Activated CD8-positive, alpha-beta T cell treated with anti-CD3 and anti-CD28 coated beads, Interleukin-2, amount 10 ng/mL, durations not matched to agents 7 days and 5 days (primary cell): ENCODE measurements around the gene EIF5A. TPM values are rescaled to one million over a fixed set of nuclear protein-coding genes. Genes with fewer than 3 reads are reported as not detected.

Experiments
- ATAC-seq: fragments of 150-1000 bp; cut with Tn5 transposase; one replicate; pipeline ENCODE4 v1.10.0; 2021; ENCODE audit warnings: moderate library complexity
- CTCF ChIA-PET: fragments of 350-600 bp; sonication (Branson Sonifier 250); formaldehyde crosslinking; loops from one replicate; lab custom pipeline; 2021; ENCODE audit warnings: antibody characterized with exemption; lab: Charles Lee
- POLR2A ChIA-PET: fragments of 350-600 bp; sonication (Branson Sonifier 250); formaldehyde crosslinking; loops from one replicate; lab custom pipeline; 2021; ENCODE audit warnings: antibody characterized with exemption; lab: Charles Lee
- DNase-seq: peaks from one replicate; pipeline ENCODE4 v3.0.0-alpha.2; 2020
- H3K27ac Mint-ChIP-seq: one replicate; pipeline ENCODE4 v1.8.0; 2021; ENCODE audit warnings: mild to moderate bottlenecking, mixed read lengths
- H3K27me3 Mint-ChIP-seq: one replicate; pipeline ENCODE4 v1.8.0; 2021; ENCODE audit warnings: low read depth, mixed read lengths
- H3K36me3 Mint-ChIP-seq: one replicate; pipeline ENCODE4 v1.8.0; 2021; ENCODE audit warnings: low read depth, mixed read lengths
- H3K4me1 Mint-ChIP-seq: one replicate; pipeline ENCODE4 v1.8.0; 2021; ENCODE audit warnings: low read depth, mixed read lengths
- H3K4me3 Mint-ChIP-seq: one replicate; pipeline ENCODE4 v1.8.0; 2021; ENCODE audit warnings: mild to moderate bottlenecking, mixed read lengths
- H3K9me3 Mint-ChIP-seq: one replicate; pipeline ENCODE4 v1.8.0; 2022; ENCODE audit warnings: mixed read lengths; ENCODE audit not compliant: insufficient read depth
- total RNA-seq, 2 experiments: library from RNA; stranded (reverse); gene quantifications; one replicate each; pipeline ENCODE4 v1.2.3, GENCODE V29; 2021

Gene EIF5A
- total RNA-seq, 2 experiments from 2014 or later, result 685 to 690 TPM

DNA sequence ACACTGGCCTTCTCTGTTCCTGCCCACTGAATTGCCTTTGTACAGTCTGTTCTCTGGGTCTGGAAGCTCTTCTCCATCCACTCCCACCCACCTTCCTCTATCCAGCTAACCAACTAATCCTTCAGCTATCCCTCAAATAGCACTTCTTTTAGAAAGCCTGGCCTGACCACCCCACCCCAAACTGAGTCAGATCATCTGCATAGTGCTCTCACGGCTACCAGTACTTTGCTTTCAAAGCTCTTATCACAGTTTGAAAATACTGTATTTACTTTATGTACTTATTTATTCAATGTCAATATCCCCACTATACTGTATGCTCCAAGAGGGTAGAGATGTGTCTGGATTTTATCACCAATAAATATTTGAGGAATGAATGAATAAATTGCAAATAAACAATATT, 40.6 kb upstream of the EIF5A start:
- H3K36me3 Mint-ChIP-seq, result no peaks in the 10 kb centered on the region
- DNase-seq (no peak), ATAC-seq (no peak)
- H3K9me3 Mint-ChIP-seq, result no peaks in the 10 kb centered on the region
- POLR2A ChIA-PET, result interaction anchor here (0.6 to 1.2 kb wide), 2 partner anchors 28 to 169 kb away, joined by 3 read pairs; partner anchors contain the start of gene PHF23
- H3K4me1 Mint-ChIP-seq, result peaks cover 20% of the 10 kb centered on the region
- H3K27me3 Mint-ChIP-seq, result peaks cover 31% of the 10 kb centered on the region
- CTCF ChIA-PET, result interaction anchor here (0.6 to 2.8 kb wide), 6 partner anchors 15 to 421 kb away, joined by 3 to 18 read pairs (median 3); partner anchors contain the start of genes NEURL4, SLC2A4 and TP53
- H3K4me3 Mint-ChIP-seq, result no peak overlapping the region
- H3K27ac Mint-ChIP-seq, result no peak overlapping the region

DNA sequence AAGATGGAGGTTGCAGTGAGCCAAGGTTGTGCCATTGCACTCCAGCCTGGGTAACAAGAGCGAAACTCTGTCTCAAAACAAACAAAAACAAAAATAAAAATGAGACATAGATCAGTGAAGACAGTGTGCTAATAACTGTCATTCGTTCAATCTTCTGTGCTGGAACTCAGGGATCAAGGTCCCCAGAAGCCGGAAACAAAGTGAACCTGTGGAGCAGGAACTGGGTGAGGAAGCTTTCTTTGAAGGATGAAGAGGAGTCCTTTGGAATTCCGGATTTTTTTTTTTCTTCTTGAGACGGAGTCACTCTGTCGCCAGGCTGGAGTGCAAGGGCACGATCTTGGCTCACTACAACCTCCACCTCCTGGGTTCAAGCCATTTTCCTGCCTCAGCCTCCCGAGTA, 28.0 kb upstream of the EIF5A start:
- ChIA-PET CTCF (interaction anchor here (0.6 to 8.8 kb wide), 4 partner anchors 18 to 406 kb away, joined by 3 to 81 read pairs (median 3); no protein-coding TSS in a partner anchor), POLR2A (no interaction called here)
- H3K36me3 Mint-ChIP-seq, result no peaks in the 10 kb centered on the region
- H3K4me1 Mint-ChIP-seq, result peaks cover 27% of the 10 kb centered on the region
- H3K27me3 Mint-ChIP-seq, result peaks cover 24% of the 10 kb centered on the region
- H3K4me3 Mint-ChIP-seq, result no peak overlapping the region
- H3K27ac Mint-ChIP-seq, result no peak overlapping the region
- H3K9me3 Mint-ChIP-seq, result no peaks in the 10 kb centered on the region
- no peak for DNase-seq
- no peak for ATAC-seq

DNA sequence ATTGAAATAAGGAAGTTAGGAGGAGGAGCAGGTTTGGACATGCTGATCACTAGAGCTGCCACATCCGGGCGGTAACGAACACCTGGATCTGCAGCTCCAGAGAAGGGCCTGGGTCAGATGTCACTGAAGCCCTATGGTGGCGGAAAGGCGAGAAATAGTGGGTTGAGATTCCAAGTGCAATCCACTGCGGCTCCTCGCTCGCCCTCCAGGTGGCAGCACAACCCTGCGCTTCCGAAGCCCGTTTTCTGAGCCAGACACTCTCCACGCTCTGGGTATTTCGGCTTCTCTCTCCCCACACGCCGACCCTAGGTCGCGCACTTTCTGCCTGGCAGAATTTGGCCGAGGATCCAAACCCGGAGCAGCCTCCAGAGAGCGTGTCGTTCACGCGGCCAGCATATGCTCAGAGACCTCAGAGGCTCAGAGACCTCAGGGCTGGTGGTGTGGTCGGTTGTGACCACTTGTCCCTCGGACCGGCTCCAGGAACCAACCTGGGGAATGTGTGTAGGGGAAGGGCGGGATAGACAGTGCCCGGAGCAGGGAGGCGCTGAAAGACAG, 26.8 kb upstream of the EIF5A start:
- CTCF ChIA-PET, result interaction anchor here (0.6 to 8.8 kb wide), 14 partner anchors 11 to 328 kb away, joined by 3 to 81 read pairs (median 4); partner anchors contain the start of genes ACAP1, CTDNEP1, TMEM256 and TMEM95
- Mint-ChIP-seq H3K27ac (peak overlapping the region; percentile 50), H3K9me3 (no peaks in the 10 kb centered on the region), H3K36me3 (no peaks in the 10 kb centered on the region), H3K4me3 (peak overlapping the region; percentile 73), H3K27me3 (peaks cover 24% of the 10 kb centered on the region), H3K4me1 (peaks cover 27% of the 10 kb centered on the region)
- POLR2A ChIA-PET, result interaction anchor here (1.4 kb wide), 1 partner anchor 28 kb away, joined by 5 read pairs; no protein-coding TSS in a partner anchor
- DNase-seq, result peak; percentile 90
- peak; percentile 86 for ATAC-seq

DNA sequence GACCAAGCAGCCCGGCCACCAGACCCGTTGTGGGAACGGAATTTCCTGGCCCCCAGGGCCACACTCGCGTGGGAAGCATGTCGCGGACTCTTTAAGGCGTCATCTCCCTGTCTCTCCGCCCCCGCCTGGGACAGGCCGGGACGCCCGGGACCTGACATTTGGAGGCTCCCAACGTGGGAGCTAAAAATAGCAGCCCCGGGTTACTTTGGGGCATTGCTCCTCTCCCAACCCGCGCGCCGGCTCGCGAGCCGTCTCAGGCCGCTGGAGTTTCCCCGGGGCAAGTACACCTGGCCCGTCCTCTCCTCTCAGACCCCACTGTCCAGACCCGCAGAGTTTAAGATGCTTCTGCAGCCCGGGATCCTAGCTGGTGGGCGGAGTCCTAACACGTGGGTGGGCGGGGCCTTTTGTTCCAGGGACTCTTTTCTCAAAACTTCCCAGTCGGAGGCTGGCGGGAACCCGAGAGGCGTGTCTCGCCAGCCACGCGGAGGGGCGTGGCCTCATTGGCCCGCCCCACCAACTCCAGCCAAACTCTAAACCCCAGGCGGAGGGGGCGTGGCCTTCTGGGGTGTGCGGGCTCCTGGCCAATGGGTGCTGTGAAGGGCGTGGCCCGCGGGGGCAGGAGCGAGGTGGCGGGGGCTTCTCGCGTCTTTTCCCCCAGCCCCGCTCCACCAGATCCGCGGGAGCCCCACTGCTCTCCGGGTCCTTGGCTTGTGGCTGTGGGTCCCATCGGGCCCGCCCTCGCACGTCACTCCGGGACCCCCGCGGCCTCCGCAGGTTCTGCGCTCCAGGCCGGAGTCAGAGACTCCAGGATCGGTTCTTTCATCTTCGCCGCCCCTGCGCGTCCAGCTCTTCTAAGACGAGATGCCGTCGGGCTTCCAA, 26.1 kb upstream of the EIF5A start, which contains the start of gene SLC2A4:
Gene SLC2A4, plus strand, starts transcription at position 645 of the 879 bp plus-strand sequence. Its CDS starts 217 bp downstream, at position 862.
- H3K4me3 Mint-ChIP-seq, result peak within 1 kb of the TSS; percentile 73
- no peaks in the 10 kb centered on the region for H3K9me3 Mint-ChIP-seq

DNA sequence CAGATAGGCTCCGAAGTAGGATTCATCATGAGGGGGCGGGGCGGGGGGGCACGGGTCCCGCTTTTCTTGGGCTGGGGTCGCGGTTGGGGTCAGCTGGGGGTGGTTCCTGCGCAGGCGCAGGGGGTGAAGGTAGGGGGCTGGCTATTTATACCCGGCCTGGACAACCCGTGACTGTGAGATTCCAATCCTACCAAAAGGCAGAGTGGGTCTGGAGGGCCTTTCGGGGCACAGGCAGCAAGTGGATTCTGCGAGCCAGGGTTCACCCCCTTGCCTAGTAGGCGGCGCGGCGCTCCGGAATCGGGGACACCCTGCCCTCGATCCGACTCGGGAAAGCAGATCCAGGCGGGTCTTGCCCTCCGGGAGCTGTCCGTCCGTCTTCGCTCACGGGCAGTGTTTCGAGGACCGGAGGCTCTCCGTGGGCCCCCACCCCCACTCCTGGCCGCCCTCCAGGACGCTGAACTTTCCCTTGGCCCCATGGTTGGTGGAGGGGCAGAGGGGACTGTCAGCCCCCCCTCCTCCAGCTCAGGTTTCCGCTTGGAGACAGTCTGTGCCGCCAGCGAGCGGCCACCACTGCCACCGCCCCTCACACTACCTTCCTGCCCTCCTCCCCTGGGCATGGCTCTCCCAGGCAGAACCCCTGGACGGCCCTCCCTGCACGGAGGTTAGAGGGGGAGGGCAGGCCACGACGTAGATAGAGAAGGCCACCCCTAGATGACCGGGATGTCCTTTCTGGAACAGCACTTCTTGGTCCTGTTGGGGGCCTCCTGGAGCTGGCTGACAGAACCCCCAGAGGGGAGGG, 25.3 kb upstream of the EIF5A start:
- H3K9me3 Mint-ChIP-seq, result no peaks in the 10 kb centered on the region
- no peak overlapping the region for H3K27ac Mint-ChIP-seq
- CTCF ChIA-PET, result interaction anchor here (1.0 to 8.8 kb wide), 6 partner anchors 10 to 150 kb away, joined by 3 to 81 read pairs (median 6); partner anchors contain the start of genes ACAP1 and NEURL4
- H3K36me3 Mint-ChIP-seq, result no peaks in the 10 kb centered on the region
- DNase-seq (no peak), ATAC-seq (no peak)
- H3K27me3 Mint-ChIP-seq, result peaks cover 29% of the 10 kb centered on the region
- no peak overlapping the region for H3K4me3 Mint-ChIP-seq
- H3K4me1 Mint-ChIP-seq, result peaks cover 27% of the 10 kb centered on the region
- POLR2A ChIA-PET, result interaction anchor here (0.6 to 2.3 kb wide), 4 partner anchors 10 to 269 kb away, joined by 5 to 8 read pairs (median 5); no protein-coding TSS in a partner anchor

More for the DNA sequence above, 26.1 kb upstream of the EIF5A start, which contains the start of gene SLC2A4:
- peak; percentile 76 for ATAC-seq
- H3K27me3 Mint-ChIP-seq, result peaks cover 25% of the 10 kb centered on the region
- ChIA-PET POLR2A (interaction anchor here (1.0 to 2.3 kb wide), 3 partner anchors 11 to 269 kb away, joined by 5 to 8 read pairs (median 5); no protein-coding TSS in a partner anchor), CTCF (interaction anchor here (0.8 to 8.8 kb wide), 13 partner anchors 10 to 279 kb away, joined by 3 to 81 read pairs (median 4); partner anchors contain the start of genes ACAP1, TMEM256 and TMEM95)
- no peaks in the 10 kb centered on the region for H3K36me3 Mint-ChIP-seq
- peak within 1 kb of the TSS; percentile 50 for H3K27ac Mint-ChIP-seq
- peak; percentile 86 for DNase-seq
- H3K4me1 Mint-ChIP-seq, result peaks cover 27% of the 10 kb centered on the region

DNA sequence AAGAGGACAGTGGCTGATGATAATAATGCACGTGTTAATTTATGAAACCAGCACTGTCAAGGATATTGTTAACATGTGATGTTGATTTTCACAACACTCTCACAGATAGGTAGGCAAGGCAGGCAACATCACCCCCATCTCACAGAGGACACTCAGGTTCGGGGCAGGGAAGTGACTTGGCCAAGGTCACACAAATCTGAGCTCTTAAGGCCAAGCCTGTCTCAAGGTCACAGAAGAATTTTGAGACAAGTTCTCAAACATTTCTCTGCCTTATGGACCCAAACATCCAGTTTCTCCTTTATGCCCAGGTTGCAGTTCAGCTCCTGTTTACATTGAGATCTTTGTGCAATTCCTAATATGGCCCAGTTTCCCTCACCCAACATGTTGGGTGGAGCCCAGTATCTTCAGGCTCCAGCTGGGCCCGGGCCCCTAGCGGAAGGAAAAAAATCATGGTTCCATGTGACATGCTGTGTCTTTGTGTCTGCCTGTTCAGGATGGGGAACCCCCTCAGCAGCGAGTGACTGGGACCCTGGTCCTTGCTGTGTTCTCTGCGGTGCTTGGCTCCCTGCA, 24.6 kb upstream of the EIF5A start:
- peaks cover 27% of the 10 kb centered on the region for H3K4me1 Mint-ChIP-seq
- no peak for ATAC-seq
- H3K9me3 Mint-ChIP-seq, result no peaks in the 10 kb centered on the region
- H3K36me3 Mint-ChIP-seq, result no peaks in the 10 kb centered on the region
- DNase-seq, result no peak
- no peak overlapping the region for H3K4me3 Mint-ChIP-seq
- ChIA-PET CTCF (interaction anchor here (1.0 to 8.8 kb wide), 6 partner anchors 9 to 149 kb away, joined by 3 to 81 read pairs (median 6); partner anchors contain the start of genes ACAP1 and NEURL4), POLR2A (interaction anchor here (0.6 to 2.3 kb wide), 2 partner anchors 9 to 220 kb away, joined by 5 to 8 read pairs; no protein-coding TSS in a partner anchor)
- H3K27me3 Mint-ChIP-seq, result peaks cover 29% of the 10 kb centered on the region
- H3K27ac Mint-ChIP-seq, result no peak overlapping the region

DNA sequence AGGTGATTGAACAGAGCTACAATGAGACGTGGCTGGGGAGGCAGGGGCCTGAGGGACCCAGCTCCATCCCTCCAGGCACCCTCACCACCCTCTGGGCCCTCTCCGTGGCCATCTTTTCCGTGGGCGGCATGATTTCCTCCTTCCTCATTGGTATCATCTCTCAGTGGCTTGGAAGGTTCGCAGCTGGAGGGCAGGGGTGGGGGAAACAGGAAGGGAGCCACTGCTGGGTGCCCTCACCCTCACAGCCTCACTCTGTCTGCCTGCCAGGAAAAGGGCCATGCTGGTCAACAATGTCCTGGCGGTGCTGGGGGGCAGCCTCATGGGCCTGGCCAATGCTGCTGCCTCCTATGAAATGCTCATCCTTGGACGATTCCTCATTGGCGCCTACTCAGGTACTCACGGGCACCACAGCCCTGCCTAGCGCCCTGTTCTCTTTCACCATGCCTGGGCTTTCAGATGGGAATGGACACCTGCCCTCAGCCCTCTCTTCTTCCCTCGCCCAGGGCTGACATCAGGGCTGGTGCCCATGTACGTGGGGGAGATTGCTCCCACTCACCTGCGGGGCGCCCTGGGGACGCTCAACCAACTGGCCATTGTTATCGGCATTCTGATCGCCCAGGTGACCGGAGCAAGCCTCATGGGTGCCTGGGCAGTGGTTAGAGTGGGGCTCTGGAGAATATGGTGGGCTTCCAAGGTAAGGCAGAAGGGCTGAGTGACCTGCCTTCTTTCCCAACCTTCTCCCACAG, 23.8 kb upstream of the EIF5A start:
- peaks cover 27% of the 10 kb centered on the region for H3K4me1 Mint-ChIP-seq
- H3K27ac Mint-ChIP-seq, result no peak overlapping the region
- POLR2A ChIA-PET, result no interaction called here
- H3K36me3 Mint-ChIP-seq, result no peaks in the 10 kb centered on the region
- CTCF ChIA-PET, result interaction anchor here (2.4 to 8.8 kb wide), 2 partner anchors 14 to 46 kb away, joined by 6 to 81 read pairs; partner anchors contain the start of gene NEURL4
- peaks cover 33% of the 10 kb centered on the region for H3K27me3 Mint-ChIP-seq
- no peaks in the 10 kb centered on the region for H3K9me3 Mint-ChIP-seq
- H3K4me3 Mint-ChIP-seq, result no peak overlapping the region
- no peak for DNase-seq
- ATAC-seq, result no peak

DNA sequence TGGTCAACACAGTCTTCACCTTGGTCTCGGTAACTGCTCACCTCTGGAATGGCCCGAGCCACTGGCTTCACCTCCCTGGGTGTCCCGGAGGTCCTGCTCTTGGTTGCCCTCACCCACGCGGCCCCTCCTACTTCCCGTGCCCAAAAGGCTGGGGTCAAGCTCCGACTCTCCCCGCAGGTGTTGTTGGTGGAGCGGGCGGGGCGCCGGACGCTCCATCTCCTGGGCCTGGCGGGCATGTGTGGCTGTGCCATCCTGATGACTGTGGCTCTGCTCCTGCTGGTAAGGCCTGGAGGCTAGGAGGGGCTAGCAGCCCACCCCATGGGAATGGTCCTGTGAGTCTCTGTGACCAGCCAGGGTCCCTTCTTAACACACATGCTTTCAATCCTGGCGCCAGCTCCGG, 22.5 kb upstream of the EIF5A start:
- ATAC-seq (no peak), DNase-seq (no peak)
- Mint-ChIP-seq H3K9me3 (no peaks in the 10 kb centered on the region), H3K27ac (no peak overlapping the region), H3K4me3 (no peak overlapping the region), H3K27me3 (peaks cover 31% of the 10 kb centered on the region), H3K36me3 (no peaks in the 10 kb centered on the region), H3K4me1 (peaks cover 27% of the 10 kb centered on the region)
- ChIA-PET CTCF (interaction anchor here (8.8 kb wide), 1 partner anchor 13 kb away, joined by 81 read pairs; no protein-coding TSS in a partner anchor), POLR2A (no interaction called here)

DNA sequence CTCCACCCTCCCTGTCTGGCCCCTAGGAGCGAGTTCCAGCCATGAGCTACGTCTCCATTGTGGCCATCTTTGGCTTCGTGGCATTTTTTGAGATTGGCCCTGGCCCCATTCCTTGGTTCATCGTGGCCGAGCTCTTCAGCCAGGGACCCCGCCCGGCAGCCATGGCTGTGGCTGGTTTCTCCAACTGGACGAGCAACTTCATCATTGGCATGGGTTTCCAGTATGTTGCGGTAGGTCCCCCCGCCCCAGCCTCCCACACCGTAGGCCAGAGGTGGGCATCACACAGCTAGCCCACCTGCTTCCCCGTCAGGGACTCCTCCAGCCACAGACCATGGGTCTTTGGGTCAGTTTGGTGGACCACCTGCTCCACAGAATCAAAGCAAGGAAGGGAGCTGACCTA, 21.7 kb upstream of the EIF5A start:
- no peak for DNase-seq
- no peaks in the 10 kb centered on the region for H3K36me3 Mint-ChIP-seq
- peaks cover 30% of the 10 kb centered on the region for H3K27me3 Mint-ChIP-seq
- ChIA-PET CTCF (interaction anchor here (1.2 to 8.8 kb wide), 3 partner anchors 12 to 240 kb away, joined by 3 to 81 read pairs (median 4); partner anchors contain the start of gene ACAP1), POLR2A (interaction anchor here (0.5 kb wide), 1 partner anchor 51 kb away, joined by 3 read pairs; the partner anchor contains the start of gene DVL2)
- peaks cover 20% of the 10 kb centered on the region for H3K4me1 Mint-ChIP-seq
- H3K4me3 Mint-ChIP-seq, result no peak overlapping the region
- no peak for ATAC-seq
- no peak overlapping the region for H3K27ac Mint-ChIP-seq
- H3K9me3 Mint-ChIP-seq, result no peaks in the 10 kb centered on the region
